ENCODE data around the gene PAIP1. TPM values are rescaled to one million over a fixed set of nuclear protein-coding genes. Genes with fewer than 3 reads are reported as not detected.

PAIP1 gene
- total RNA-seq, 4 donors from 2014 or later = 41.5 to 69.1 (median 47.4) TPM

DNA sequence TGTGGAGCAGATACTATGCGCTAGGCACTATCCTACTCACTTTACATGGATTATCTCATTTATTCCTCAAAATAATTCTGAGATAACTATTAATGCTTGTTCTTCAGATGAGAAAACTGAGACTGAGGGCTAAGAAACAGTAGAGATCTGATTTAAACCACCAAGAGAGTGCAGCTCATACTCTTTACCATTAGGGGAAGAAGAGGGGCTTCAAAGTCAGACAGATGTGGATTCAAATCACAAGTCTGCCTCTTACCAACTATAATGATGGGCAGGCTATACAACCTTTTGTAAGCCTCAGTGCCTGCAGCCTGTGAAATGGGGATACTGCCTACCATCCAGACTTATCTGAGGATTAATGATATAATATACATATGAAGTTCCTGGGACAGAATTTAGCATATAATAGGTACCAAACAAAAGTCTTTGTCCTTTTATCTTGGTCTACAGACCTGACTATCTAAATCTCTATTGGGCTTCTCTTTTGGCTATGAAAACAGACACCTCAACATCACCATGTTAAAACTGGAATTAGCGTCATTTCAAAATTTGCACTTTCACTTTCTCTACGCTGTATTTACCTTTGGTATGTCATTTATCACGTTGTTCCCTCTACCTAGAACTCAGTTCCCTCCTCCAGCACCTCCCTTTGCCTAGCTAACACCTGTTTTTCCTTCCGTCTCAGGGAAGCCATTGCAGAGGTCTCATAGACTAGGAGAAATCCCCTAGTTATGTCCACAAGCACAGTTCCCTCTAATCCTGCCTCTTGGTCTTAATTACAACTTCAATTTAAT is 59.4 kb downstream of the PAIP1 start:
- no peak for DNase-seq (ENCODE audit: low spot score in 2 of 2)
- no peak overlapping the region for H3K27ac ChIP-seq
- TF ChIP-seq POLR2A (IDR thresholded peaks at IDR 0.05) = no peak
- TF ChIP-seq, protein P1, sequence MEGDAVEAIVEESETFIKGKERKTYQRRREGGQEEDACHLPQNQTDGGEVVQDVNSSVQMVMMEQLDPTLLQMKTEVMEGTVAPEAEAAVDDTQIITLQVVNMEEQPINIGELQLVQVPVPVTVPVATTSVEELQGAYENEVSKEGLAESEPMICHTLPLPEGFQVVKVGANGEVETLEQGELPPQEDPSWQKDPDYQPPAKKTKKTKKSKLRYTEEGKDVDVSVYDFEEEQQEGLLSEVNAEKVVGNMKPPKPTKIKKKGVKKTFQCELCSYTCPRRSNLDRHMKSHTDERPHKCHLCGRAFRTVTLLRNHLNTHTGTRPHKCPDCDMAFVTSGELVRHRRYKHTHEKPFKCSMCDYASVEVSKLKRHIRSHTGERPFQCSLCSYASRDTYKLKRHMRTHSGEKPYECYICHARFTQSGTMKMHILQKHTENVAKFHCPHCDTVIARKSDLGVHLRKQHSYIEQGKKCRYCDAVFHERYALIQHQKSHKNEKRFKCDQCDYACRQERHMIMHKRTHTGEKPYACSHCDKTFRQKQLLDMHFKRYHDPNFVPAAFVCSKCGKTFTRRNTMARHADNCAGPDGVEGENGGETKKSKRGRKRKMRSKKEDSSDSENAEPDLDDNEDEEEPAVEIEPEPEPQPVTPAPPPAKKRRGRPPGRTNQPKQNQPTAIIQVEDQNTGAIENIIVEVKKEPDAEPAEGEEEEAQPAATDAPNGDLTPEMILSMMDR (IDR thresholded peaks at IDR 0.05) = no peak
- TF ChIP-seq EP300 (IDR thresholded peaks at IDR 0.05) = no peak
- no peak for TF ChIP-seq POLR2AphosphoS5 (IDR thresholded peaks at IDR 0.05)
- no peaks in the 10 kb centered on the region for H3K4me1 ChIP-seq
- 83% methylated on average over 5 of the region's 5 CpGs for WGBS
- H3K4me3 ChIP-seq = no peak overlapping the region
- H3K36me3 ChIP-seq = no peaks in the 10 kb centered on the region
- no peaks in the 10 kb centered on the region for H3K9me3 ChIP-seq
- H3K27me3 ChIP-seq = no peaks in the 10 kb centered on the region

DNA sequence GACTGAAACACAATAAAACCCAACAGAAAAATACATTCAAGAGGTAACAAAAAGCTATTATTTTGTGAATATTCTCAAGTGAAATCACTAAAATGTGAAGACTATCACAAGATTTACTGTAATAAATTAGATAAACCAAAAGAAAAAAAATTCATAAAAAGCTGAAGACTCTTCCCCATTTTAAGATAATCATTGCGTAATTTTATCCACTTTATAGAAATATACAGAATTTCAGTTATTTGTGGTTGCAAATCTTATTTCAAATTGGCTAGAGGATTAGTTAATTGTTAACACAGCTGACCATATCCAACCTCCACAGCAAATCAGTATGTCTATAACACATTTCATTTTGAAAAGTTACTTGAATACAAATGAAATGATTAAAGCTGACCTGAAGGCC is 65.6 kb downstream of the PAIP1 start:
- no peaks in the 10 kb centered on the region for H3K9me3 ChIP-seq
- H3K4me1 ChIP-seq = no peaks in the 10 kb centered on the region
- no peak for DNase-seq (ENCODE audit: low spot score in 2 of 2)
- H3K4me3 ChIP-seq = no peak overlapping the region
- 98% methylated on average over 1 of the region's 1 CpG for WGBS
- no peaks in the 10 kb centered on the region for H3K27me3 ChIP-seq
- H3K36me3 ChIP-seq = no peaks in the 10 kb centered on the region
- no peak overlapping the region for H3K27ac ChIP-seq
- TF ChIP-seq EP300 (IDR thresholded peaks at IDR 0.05) (no peak), POLR2A (IDR thresholded peaks at IDR 0.05) (no peak), POLR2AphosphoS5 (IDR thresholded peaks at IDR 0.05) (no peak)
- TF ChIP-seq, protein P1 (IDR thresholded peaks at IDR 0.05) = no peak

DNA sequence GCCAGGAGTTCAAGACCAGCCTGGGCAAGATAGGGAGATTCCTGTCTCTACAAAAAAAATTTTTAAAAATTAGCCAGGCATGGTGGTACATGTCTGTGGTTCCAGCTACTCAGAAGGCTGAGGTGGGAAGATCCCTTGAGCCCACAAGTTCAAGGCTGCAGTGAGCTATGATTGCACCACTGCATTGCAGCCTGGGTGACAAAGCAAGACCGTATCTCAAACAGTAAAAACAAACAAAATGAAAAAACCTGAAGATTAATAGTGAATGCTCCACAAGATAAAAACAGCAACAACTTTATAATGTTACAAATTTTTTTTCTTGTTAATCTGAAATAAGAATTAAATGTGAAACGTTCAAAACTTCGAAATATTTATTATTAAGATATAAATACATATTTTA is 70.5 kb downstream of the PAIP1 start:
- H3K27me3 ChIP-seq = no peaks in the 10 kb centered on the region
- WGBS = 89% methylated on average over 3 of the region's 3 CpGs
- no peak overlapping the region for H3K4me3 ChIP-seq
- H3K27ac ChIP-seq = no peak overlapping the region
- no peak for TF ChIP-seq POLR2AphosphoS5 (IDR thresholded peaks at IDR 0.05)
- no peak for TF ChIP-seq POLR2A (IDR thresholded peaks at IDR 0.05)
- TF ChIP-seq, protein P1 (IDR thresholded peaks at IDR 0.05) = no peak
- no peak for TF ChIP-seq EP300 (IDR thresholded peaks at IDR 0.05)
- no peak for DNase-seq (ENCODE audit: low spot score in 2 of 2)
- peaks cover 23% of the 10 kb centered on the region for H3K4me1 ChIP-seq
- no peaks in the 10 kb centered on the region for H3K9me3 ChIP-seq
- H3K36me3 ChIP-seq = no peaks in the 10 kb centered on the region

DNA sequence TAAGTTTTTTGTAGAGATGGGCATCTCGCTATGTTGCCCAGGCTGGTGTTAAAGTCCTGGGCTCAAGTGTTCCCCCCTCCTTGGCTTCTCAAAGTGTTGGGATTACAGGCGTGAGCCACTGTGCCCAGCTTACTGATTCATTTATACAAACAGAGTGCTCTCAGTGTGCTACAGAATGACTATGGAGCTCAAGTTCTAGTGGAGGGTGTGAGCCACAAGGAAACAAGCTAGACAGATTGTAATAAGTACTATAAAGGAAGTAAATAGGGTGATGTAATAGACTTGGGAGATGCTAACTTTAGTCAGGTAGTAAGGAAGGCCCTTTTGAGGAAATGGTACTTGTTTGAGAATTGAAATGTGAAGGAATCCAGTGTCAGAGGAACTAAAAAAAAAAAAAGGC is 71.5 kb downstream of the PAIP1 start:
- WGBS = 94% methylated on average over 2 of the region's 2 CpGs
- TF ChIP-seq EP300 (IDR thresholded peaks at IDR 0.05) (no peak), POLR2AphosphoS5 (IDR thresholded peaks at IDR 0.05) (no peak), POLR2A (IDR thresholded peaks at IDR 0.05) (no peak)
- TF ChIP-seq, protein P1 (IDR thresholded peaks at IDR 0.05) = no peak
- H3K36me3 ChIP-seq = no peaks in the 10 kb centered on the region
- no peaks in the 10 kb centered on the region for H3K9me3 ChIP-seq
- H3K27ac ChIP-seq = peak overlapping the region; percentile 99
- peaks cover 23% of the 10 kb centered on the region for H3K4me1 ChIP-seq
- H3K27me3 ChIP-seq = no peaks in the 10 kb centered on the region
- H3K4me3 ChIP-seq = no peak overlapping the region
- no peak for DNase-seq (ENCODE audit: low spot score in 2 of 2)

DNA sequence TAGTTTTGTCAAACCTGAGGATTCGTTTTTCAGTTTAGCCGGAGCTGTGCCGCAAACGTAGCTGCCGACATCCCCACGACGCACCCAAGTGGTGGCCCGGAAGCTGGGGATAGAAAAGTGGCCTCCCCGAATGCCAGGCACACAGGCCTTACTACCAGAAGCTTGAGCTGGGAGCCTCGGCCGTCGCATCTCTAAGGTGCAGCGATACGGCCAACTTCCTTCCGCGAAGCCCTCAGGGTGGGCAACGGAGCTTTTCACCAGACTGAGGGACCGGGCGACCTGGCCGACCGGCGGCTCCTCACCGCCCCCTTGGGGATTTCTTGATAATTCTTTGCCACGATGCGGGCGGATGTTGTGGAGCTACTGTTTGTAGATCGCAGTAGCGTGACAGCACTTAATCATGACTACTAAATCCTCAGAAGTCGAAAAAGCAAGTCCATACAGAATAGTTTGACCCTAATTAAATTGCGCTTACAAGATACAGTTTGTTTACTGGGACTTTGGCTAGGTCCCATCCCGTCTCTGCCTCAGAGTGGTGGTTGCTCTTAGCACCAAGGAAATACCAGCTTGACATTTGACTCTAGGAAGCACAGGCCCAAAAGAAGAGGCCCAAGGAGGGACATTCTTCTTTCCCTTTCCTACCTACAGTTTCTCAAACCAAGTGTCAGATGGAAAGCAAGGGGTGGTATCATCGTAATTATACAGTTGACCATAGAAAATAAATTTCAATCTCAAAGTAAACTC is 72.6 kb downstream of the PAIP1 start:
- peak; percentile 90 to 94 for DNase-seq (ENCODE audit: low spot score in 2 of 2)
- peak overlapping the region; percentile 78 for H3K4me3 ChIP-seq
- no peaks in the 10 kb centered on the region for H3K27me3 ChIP-seq
- H3K9me3 ChIP-seq = no peaks in the 10 kb centered on the region
- no peaks in the 10 kb centered on the region for H3K36me3 ChIP-seq
- H3K4me1 ChIP-seq = peaks cover 23% of the 10 kb centered on the region
- TF ChIP-seq POLR2AphosphoS5 (IDR thresholded peaks at IDR 0.05) = peak in 1 of 3 donors; percentile 58
- TF ChIP-seq EP300 (IDR thresholded peaks at IDR 0.05) = no peak
- TF ChIP-seq, protein P1 (IDR thresholded peaks at IDR 0.05) = peak in 1 of 2 donors; percentile 74
- no peak for TF ChIP-seq POLR2A (IDR thresholded peaks at IDR 0.05)
- peak overlapping the region; percentile 99 for H3K27ac ChIP-seq
- whole genome bisulfite sequencing = 4% methylated on average over 31 of the region's 32 CpGs

All from suprapubic skin (tissue), 4 donors.